OCI-LY7 (cell line): ENCODE data around the gene RANBP17. TPM values are rescaled to one million over a fixed set of nuclear protein-coding genes. Genes with fewer than 3 reads are reported as not detected.

Experiments
- BruUV-seq: library from RNA; stranded (reverse); fragments of 400-500 nt; replicated peaks from 2 replicates; lab custom pipeline; 2021; lab: Mats Ljungman, UMichigan
- CTCF ChIA-PET: fragments of 300-600 bp; sonication (Branson Sonifier 250); formaldehyde crosslinking; loops from one replicate; lab custom pipeline; 2022; ENCODE audit warnings: antibody characterized with exemption; ENCODE audit not compliant: unreplicated experiment; lab: Charles Lee
- POLR2A ChIA-PET: fragments of 300-600 bp; sonication (Branson Sonifier 250); formaldehyde crosslinking; loops from one replicate; lab custom pipeline; 2022; ENCODE audit warnings: antibody characterized with exemption; lab: Charles Lee
- DNase-seq: peaks from one replicate; pipeline ENCODE4 v3.0.0-alpha.2; 2015; ENCODE audit warnings: low spot score
- H2AFZ ChIP-seq: fragments of 200-600 bp; sonication (generic), shearing (Covaris generic); 2 replicates; pipeline ENCODE4 v1.6.1; 2014; ENCODE audit warnings: mild to moderate bottlenecking, antibody characterized with exemption, low read length, moderate library complexity
- H3K27ac ChIP-seq: fragments of 200-600 bp; sonication (generic); 2 replicates; pipeline ENCODE4 v1.5.1; 2014; ENCODE audit warnings: mixed run types, low read depth, mild to moderate bottlenecking, moderate library complexity, low read length, inconsistent platforms; ENCODE audit not compliant: poor library complexity, severe bottlenecking
- H3K36me3 ChIP-seq: fragments of 200-600 bp; sonication (generic); 2 replicates; pipeline ENCODE4 v1.6.1; 2014; ENCODE audit warnings: mild to moderate bottlenecking, antibody characterized with exemption, low read length, moderate library complexity, mixed read lengths; ENCODE audit not compliant: insufficient read depth
- H3K4me1 ChIP-seq: fragments of 200-600 bp; sonication (generic); 2 replicates; pipeline ENCODE4 v1.5.1; 2014; ENCODE audit warnings: mild to moderate bottlenecking, low read length; ENCODE audit not compliant: insufficient read depth, poor library complexity, severe bottlenecking
- H3K4me2 ChIP-seq: fragments of 200-600 bp; sonication (generic); 2 replicates; pipeline ENCODE4 v1.6.1; 2014; ENCODE audit warnings: mild to moderate bottlenecking, low read length
- H3K4me3 ChIP-seq: fragments of 200-600 bp; sonication (generic); 2 replicates; pipeline ENCODE4 v1.5.1; 2014; ENCODE audit warnings: mild to moderate bottlenecking, low read depth, low read length; ENCODE audit not compliant: poor library complexity, severe bottlenecking
- H3K79me2 ChIP-seq: fragments of 200-600 bp; sonication (generic); 2 replicates; pipeline ENCODE4 v1.6.1; 2016; ENCODE audit warnings: low read depth, mild to moderate bottlenecking, low read length, moderate library complexity, mixed read lengths; ENCODE audit not compliant: insufficient read depth
- H3K9me2 ChIP-seq: fragments of 200-600 bp; sonication (generic); 2 replicates; pipeline ENCODE4 v1.6.1; 2016; ENCODE audit warnings: mild to moderate bottlenecking, low read length, mixed read lengths; ENCODE audit not compliant: insufficient read depth
- H3K9me3 ChIP-seq: fragments of 200-600 bp; sonication (generic); 2 replicates; pipeline ENCODE4 v1.6.1; 2014; ENCODE audit warnings: mild to moderate bottlenecking, mixed run types, low read length, mixed read lengths
- H4K20me1 ChIP-seq: fragments of 200-600 bp; sonication (generic); 2 replicates; pipeline ENCODE4 v1.6.1; 2014; ENCODE audit warnings: mild to moderate bottlenecking, antibody characterized with exemption, low read length, moderate library complexity, mixed read lengths; ENCODE audit not compliant: insufficient read depth
- EZH2phosphoT487 ChIP-seq: fragments of 200-600 bp; sonication (generic); IDR thresholded peaks from 2 replicates; pipeline ENCODE4 v1.6.1; 2018; ENCODE audit warnings: low read depth, borderline replicate concordance, mild to moderate bottlenecking, mixed run types, antibody characterized with exemption, low read length, moderate library complexity, mixed read lengths
- intact Hi-C: fragments of 100-400 bp; cut with micrococcal nuclease; formaldehyde crosslinking; loops from one replicate; pipeline ENCODE4 v1.10.0; 2022; ENCODE audit not compliant: unreplicated experiment
- total RNA-seq, 2 experiments: library from RNA; depleted of rRNA in 1 of 2; stranded (reverse); fragments of >200 nt in 1 of 2; shearing (Covaris generic) in 1 of 2; gene quantifications; 2 replicates each; pipeline ENCODE4 v1.2.3, GENCODE V29; 2014 to 2022
- TF ChIP-seq, protein P1 (sequence below): fragments of 200-600 bp; sonication (generic); conservative IDR thresholded peaks from 2 replicates; pipeline ENCODE4 v1.5.1; 2014; ENCODE audit warnings: mild to moderate bottlenecking, antibody characterized with exemption, low read length, moderate library complexity, mixed read lengths

Gene RANBP17
- total RNA-seq, 2 experiments from 2014 or later: not detected

DNA sequence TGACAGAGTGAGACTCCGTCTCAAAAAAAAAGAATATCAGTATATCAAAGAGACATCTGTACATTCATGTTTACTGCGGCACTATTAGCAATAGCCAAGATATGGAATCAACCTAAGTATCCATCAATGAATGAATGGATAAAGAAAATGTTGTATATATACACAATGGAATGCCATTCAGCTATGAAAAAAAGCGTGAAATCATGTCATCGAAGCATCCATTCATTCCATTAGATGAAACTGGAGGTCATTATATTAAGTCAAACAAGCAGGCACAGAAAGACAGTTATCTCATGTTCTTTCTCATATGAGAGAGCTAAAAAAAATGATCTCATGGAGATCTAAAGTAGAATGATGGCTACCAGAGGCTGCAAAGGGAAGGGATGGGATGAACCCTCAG, 266.3 kb downstream of the RANBP17 start:
- Histone ChIP-seq H3K79me2 (no peaks in the 10 kb centered on the region), H3K4me2 (no peak overlapping the region), H2AFZ (no peak overlapping the region), H3K9me2 (no peaks in the 10 kb centered on the region), H3K4me3 (no peak overlapping the region), H3K9me3 (no peaks in the 10 kb centered on the region), H4K20me1 (no peaks in the 10 kb centered on the region), H3K27ac (no peak overlapping the region), H3K4me1 (no peaks in the 10 kb centered on the region), H3K36me3 (no peaks in the 10 kb centered on the region)
- POLR2A ChIA-PET: interaction anchor here (0.7 kb wide), 1 partner anchor 9 kb away, joined by 3 read pairs; no protein-coding TSS in a partner anchor
- BruUV-seq: no TSS peak
- intact Hi-C loops: no loop called here
- TF ChIP-seq, protein P1, sequence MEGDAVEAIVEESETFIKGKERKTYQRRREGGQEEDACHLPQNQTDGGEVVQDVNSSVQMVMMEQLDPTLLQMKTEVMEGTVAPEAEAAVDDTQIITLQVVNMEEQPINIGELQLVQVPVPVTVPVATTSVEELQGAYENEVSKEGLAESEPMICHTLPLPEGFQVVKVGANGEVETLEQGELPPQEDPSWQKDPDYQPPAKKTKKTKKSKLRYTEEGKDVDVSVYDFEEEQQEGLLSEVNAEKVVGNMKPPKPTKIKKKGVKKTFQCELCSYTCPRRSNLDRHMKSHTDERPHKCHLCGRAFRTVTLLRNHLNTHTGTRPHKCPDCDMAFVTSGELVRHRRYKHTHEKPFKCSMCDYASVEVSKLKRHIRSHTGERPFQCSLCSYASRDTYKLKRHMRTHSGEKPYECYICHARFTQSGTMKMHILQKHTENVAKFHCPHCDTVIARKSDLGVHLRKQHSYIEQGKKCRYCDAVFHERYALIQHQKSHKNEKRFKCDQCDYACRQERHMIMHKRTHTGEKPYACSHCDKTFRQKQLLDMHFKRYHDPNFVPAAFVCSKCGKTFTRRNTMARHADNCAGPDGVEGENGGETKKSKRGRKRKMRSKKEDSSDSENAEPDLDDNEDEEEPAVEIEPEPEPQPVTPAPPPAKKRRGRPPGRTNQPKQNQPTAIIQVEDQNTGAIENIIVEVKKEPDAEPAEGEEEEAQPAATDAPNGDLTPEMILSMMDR: no peak
- TF ChIP-seq EZH2phosphoT487: no peak
- CTCF ChIA-PET: no interaction called here
- DNase-seq: no peak

DNA sequence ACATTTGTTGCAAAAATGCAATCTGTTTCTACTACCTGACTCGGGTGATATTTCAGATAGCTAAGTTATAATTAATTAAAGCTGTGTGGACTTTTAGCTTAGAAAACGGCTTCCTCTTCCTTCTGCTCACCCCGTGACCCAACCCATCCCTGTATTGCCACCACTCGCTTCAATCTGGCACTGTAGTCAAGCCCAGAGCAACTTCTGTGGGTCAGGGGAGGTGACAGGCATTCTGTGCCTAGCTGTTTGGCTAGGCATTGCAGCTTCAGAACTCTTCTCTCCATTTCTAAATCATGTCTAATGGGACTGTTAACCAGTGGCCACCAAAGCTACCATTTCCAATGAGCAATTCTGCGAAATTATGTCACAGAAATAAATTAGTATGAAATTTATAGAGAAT, 267.5 kb downstream of the RANBP17 start:
- Histone ChIP-seq H3K9me2 (no peaks in the 10 kb centered on the region), H3K9me3 (no peaks in the 10 kb centered on the region), H2AFZ (no peak overlapping the region), H3K36me3 (no peaks in the 10 kb centered on the region), H3K27ac (no peak overlapping the region), H3K79me2 (no peaks in the 10 kb centered on the region), H3K4me2 (no peak overlapping the region), H3K4me1 (no peaks in the 10 kb centered on the region), H3K4me3 (no peak overlapping the region), H4K20me1 (no peaks in the 10 kb centered on the region)
- POLR2A ChIA-PET: no interaction called here
- BruUV-seq: no TSS peak
- no peak for DNase-seq
- intact Hi-C loops: no loop called here
- TF ChIP-seq, protein P1: no peak
- TF ChIP-seq EZH2phosphoT487: no peak
- CTCF ChIA-PET: no interaction called here

- H3K4me1 ChIP-seq: no peaks in the 10 kb centered on the region
- no peaks in the 10 kb centered on the region for H3K9me3 ChIP-seq
- no peak for TF ChIP-seq EZH2phosphoT487
- TF ChIP-seq, protein P1: no peak
- no peak overlapping the region for H2AFZ ChIP-seq
- H4K20me1 ChIP-seq: no peaks in the 10 kb centered on the region
- no TSS peak for BruUV-seq
- H3K36me3 ChIP-seq: no peaks in the 10 kb centered on the region
- H3K4me3 ChIP-seq: no peak overlapping the region
- ChIA-PET CTCF (no interaction called here), POLR2A (interaction anchor here (0.7 kb wide), 1 partner anchor 388 kb away, joined by 3 read pairs; no protein-coding TSS in a partner anchor)
- H3K27ac ChIP-seq: no peak overlapping the region
- H3K9me2 ChIP-seq: no peaks in the 10 kb centered on the region
- no peak overlapping the region for H3K4me2 ChIP-seq
- intact Hi-C loops: no loop called here
- no peak for DNase-seq
- H3K79me2 ChIP-seq: no peaks in the 10 kb centered on the region
These were observed 269.7 kb downstream of the RANBP17 start for GRCh38 chr5:171131497-171131896.
